ENCODE data around the gene DNER.
A peak's percentile ranks its signal among the peaks of the same experiment; 100 is the strongest.

DNER gene

DNA sequence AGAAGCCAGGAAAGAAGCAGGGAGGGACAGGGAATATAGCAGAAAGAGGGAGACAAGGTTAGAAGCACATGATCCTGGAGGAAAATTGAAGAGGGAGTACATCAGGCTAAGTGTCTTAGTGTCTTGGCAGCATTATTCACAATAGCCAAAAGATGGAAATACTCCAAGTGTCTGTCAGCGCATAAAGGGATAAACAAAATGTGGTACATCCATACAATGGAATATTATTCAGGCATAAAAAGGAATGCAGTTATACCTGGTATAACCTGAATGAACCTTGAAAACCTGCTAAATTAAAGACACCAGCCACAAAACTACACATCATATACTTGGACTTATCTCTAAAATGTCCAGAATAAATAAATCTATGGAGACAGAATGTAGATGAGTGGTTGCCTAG, 224.2 kb downstream of the DNER start:
- no peak overlapping the region for H3K4me3 ChIP-seq (ENCODE audit: low read depth, low read length)
- TF ChIP-seq POLR2A (IDR thresholded peaks at IDR 0.05; ENCODE audit: extremely low read depth, insufficient read length) = no peak
- TF ChIP-seq MYC (IDR thresholded peaks at IDR 0.05; ENCODE audit: low read depth, low read length) = no peak
- TF ChIP-seq, protein P1, sequence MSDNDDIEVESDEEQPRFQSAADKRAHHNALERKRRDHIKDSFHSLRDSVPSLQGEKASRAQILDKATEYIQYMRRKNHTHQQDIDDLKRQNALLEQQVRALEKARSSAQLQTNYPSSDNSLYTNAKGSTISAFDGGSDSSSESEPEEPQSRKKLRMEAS (IDR thresholded peaks at IDR 0.05; ENCODE audit: low read depth, low read length) = no peak
- TF ChIP-seq, protein P2, sequence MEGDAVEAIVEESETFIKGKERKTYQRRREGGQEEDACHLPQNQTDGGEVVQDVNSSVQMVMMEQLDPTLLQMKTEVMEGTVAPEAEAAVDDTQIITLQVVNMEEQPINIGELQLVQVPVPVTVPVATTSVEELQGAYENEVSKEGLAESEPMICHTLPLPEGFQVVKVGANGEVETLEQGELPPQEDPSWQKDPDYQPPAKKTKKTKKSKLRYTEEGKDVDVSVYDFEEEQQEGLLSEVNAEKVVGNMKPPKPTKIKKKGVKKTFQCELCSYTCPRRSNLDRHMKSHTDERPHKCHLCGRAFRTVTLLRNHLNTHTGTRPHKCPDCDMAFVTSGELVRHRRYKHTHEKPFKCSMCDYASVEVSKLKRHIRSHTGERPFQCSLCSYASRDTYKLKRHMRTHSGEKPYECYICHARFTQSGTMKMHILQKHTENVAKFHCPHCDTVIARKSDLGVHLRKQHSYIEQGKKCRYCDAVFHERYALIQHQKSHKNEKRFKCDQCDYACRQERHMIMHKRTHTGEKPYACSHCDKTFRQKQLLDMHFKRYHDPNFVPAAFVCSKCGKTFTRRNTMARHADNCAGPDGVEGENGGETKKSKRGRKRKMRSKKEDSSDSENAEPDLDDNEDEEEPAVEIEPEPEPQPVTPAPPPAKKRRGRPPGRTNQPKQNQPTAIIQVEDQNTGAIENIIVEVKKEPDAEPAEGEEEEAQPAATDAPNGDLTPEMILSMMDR (IDR thresholded peaks at IDR 0.05; ENCODE audit: low read depth, low read length) = no peak
- DNase-seq (ENCODE audit: low read depth) = no peak

DNA sequence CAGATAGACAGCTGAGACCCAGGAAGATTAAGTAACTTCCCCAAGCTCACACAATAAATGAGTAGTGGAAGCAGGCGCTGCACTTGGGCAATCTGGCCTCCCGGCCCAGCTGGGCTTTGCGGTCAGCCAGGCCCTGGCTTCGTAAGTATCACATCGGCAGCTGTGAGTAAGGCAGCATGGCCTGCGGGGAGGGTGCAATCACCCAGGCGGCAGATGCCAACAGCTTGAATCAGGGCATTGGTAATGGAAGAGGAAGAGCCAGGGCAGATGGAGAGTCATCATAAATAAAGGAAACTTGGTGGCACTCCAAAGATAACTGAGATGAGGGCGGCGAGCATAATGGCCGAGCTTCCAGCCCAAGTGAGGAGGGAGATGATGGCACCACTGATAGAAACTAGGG, 225.3 kb downstream of the DNER start:
- peak; percentile 90 for DNase-seq (ENCODE audit: low read depth)
- H3K4me3 ChIP-seq (ENCODE audit: low read depth, low read length) = no peak overlapping the region

DNA sequence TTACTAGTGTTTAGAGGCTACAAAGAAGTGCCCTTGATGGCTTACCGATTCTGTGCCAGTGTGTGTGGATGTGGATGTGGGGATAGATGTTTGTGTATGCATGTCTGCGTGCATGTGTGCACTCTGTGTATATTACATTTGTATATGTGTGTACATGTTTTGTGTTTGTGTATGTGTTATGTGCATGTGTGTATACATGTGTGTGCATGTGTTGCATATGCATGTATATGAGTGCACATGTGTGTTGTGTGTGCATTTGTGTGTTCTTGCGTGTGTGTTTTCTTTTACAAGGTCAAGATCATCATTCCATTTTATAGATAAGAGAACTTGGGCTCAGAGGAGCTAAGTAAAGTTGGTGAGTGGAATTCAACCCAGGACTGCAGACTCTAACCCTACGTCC, 226.1 kb downstream of the DNER start:
- TF ChIP-seq, protein P1 (IDR thresholded peaks at IDR 0.05; ENCODE audit: low read depth, low read length) = no peak
- TF ChIP-seq, protein P2 (IDR thresholded peaks at IDR 0.05; ENCODE audit: low read depth, low read length) = no peak
- TF ChIP-seq POLR2A (IDR thresholded peaks at IDR 0.05; ENCODE audit: extremely low read depth, insufficient read length) (no peak), MYC (IDR thresholded peaks at IDR 0.05; ENCODE audit: low read depth, low read length) (no peak)

More for the DNA sequence above, 225.3 kb downstream of the DNER start:
- TF ChIP-seq MYC (IDR thresholded peaks at IDR 0.05; ENCODE audit: low read depth, low read length) = peak; percentile 58; the same call in 1 of the 2 replicates
- TF ChIP-seq, protein P1 (IDR thresholded peaks at IDR 0.05; ENCODE audit: low read depth, low read length) = peak; percentile 74
- no peak for TF ChIP-seq POLR2A (IDR thresholded peaks at IDR 0.05; ENCODE audit: extremely low read depth, insufficient read length)

DNA sequence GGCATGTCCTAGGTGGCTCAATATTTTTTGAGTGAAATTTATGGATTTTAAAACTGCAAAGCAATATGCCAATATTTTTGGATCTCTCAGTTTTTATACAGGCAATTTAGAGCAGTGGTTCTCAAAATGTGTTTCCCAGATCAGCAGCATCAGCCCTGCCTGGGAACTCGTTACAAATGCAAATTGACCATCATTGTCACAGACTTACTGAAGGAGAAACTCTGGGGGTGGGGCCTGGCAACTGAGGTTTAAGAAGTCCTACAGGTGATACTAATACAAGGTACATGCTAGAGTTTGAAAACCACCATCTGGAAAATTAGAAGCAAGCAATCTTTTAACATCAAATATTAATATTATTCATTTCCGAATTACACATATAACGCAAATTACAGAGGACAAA, 227.7 kb downstream of the DNER start:
- H3K4me3 ChIP-seq (ENCODE audit: low read depth, low read length) = no peak overlapping the region
- no peak for DNase-seq (ENCODE audit: low read depth)
- TF ChIP-seq, protein P1 (IDR thresholded peaks at IDR 0.05; ENCODE audit: low read depth, low read length) = no peak
- TF ChIP-seq, protein P2 (IDR thresholded peaks at IDR 0.05; ENCODE audit: low read depth, low read length) = no peak
- TF ChIP-seq POLR2A (IDR thresholded peaks at IDR 0.05; ENCODE audit: extremely low read depth, insufficient read length) (no peak), MYC (IDR thresholded peaks at IDR 0.05; ENCODE audit: low read depth, low read length) (no peak)

More for the DNA sequence above, 226.1 kb downstream of the DNER start:
- H3K4me3 ChIP-seq (ENCODE audit: low read depth, low read length) = no peak overlapping the region
- DNase-seq (ENCODE audit: low read depth) = no peak

DNA sequence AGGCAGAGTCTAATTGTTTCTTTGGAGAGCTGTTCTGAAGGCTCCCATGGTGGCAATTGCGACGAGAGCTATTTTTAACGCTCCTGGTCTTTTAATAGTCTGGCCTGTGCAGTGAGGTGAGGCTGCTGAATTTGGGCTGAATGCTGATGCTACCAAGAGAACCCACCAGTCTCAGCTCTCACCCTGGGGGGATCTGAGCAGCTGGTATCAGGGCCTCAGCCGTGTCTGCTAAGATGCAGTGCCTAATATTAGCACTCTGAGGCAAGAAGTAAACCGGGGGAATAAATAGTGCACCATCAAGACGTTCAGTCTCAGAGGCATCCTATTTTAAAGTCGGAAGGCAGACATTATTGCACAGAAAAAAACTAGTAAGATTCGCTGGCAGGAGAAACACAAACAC, 228.5 kb downstream of the DNER start:
- TF ChIP-seq MYC (IDR thresholded peaks at IDR 0.05; ENCODE audit: low read depth, low read length) = no peak
- no peak for TF ChIP-seq POLR2A (IDR thresholded peaks at IDR 0.05; ENCODE audit: extremely low read depth, insufficient read length)
- TF ChIP-seq, protein P1 (IDR thresholded peaks at IDR 0.05; ENCODE audit: low read depth, low read length) = no peak
- TF ChIP-seq, protein P2 (IDR thresholded peaks at IDR 0.05; ENCODE audit: low read depth, low read length) = no peak
- DNase-seq (ENCODE audit: low read depth) = no peak
- no peak overlapping the region for H3K4me3 ChIP-seq (ENCODE audit: low read depth, low read length)

DNA sequence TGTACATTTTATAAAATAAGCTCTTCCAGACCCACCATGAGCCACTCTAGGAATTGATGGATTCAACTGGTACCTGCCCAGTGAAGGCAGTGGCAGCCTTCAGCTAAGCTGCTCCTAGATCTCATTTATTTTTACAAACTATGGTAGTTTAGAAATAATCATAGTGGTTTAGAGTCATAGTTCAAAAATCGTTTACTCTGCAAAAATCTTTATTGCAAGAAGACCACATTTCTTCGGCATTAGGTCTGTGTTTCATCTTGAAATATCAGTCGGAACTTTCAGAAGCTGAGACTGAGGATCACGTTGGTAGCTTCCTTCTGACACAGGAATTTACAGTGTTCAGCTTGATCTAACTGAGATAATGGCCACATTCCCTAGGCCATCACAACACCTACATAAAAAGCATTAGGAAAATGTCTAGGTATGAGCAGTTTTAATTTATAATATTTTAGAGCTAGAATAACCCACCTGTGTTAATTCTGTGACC, 237.0 kb downstream of the DNER start:
- no peak for DNase-seq (ENCODE audit: low read depth)
- TF ChIP-seq MYC (IDR thresholded peaks at IDR 0.05; ENCODE audit: low read depth, low read length) (no peak), POLR2A (IDR thresholded peaks at IDR 0.05; ENCODE audit: extremely low read depth, insufficient read length) (no peak)
- TF ChIP-seq, protein P1 (IDR thresholded peaks at IDR 0.05; ENCODE audit: low read depth, low read length) = no peak
- TF ChIP-seq, protein P2 (IDR thresholded peaks at IDR 0.05; ENCODE audit: low read depth, low read length) = no peak
- H3K4me3 ChIP-seq (ENCODE audit: low read depth, low read length) = no peak overlapping the region

Data from NB4 (cell line).